ENCODE measurements around the gene SORCS3. TPM values are rescaled to one million over a fixed set of nuclear protein-coding genes. Genes with fewer than 3 reads are reported as not detected.

SORCS3 gene
- total RNA-seq, 1 experiment from 2014 or later: 0.18 TPM

GRCh38 chr10:105197598-105198364, 556.7 kb downstream of the SORCS3 start:
- DNase-seq: no peak
- Mint-ChIP-seq H3K9me3 (ENCODE audit: unreplicated experiment) (no peaks in the 10 kb centered on the region), H3K36me3 (ENCODE audit: insufficient read depth, unreplicated experiment) (no peaks in the 10 kb centered on the region), H3K27ac (ENCODE audit: unreplicated experiment) (no peak overlapping the region), H3K4me3 (ENCODE audit: unreplicated experiment) (no peak overlapping the region), H3K27me3 (ENCODE audit: insufficient read depth, unreplicated experiment) (no peaks in the 10 kb centered on the region), H3K4me1 (ENCODE audit: low read depth, unreplicated experiment) (no peaks in the 10 kb centered on the region)
- Histone ChIP-seq H3K36me3 (ENCODE audit: control insufficient read depth, insufficient read depth, low read length) (no peaks in the 10 kb centered on the region), H3K9me3 (no peaks in the 10 kb centered on the region), H3K4me1 (no peaks in the 10 kb centered on the region), H3K4me3 (ENCODE audit: low read depth, low read length) (no peak overlapping the region), H3K27me3 (replicated peaks; ENCODE audit: control insufficient read depth, insufficient read depth, low read length) (no peaks in the 10 kb centered on the region)
- intact Hi-C loops (cut with micrococcal nuclease; ENCODE audit: unreplicated experiment): no loop called here
- no TSS peak for BruUV-seq (replicated peaks)
- CTCF ChIA-PET: no interaction called here
- TF ChIP-seq, protein P1, sequence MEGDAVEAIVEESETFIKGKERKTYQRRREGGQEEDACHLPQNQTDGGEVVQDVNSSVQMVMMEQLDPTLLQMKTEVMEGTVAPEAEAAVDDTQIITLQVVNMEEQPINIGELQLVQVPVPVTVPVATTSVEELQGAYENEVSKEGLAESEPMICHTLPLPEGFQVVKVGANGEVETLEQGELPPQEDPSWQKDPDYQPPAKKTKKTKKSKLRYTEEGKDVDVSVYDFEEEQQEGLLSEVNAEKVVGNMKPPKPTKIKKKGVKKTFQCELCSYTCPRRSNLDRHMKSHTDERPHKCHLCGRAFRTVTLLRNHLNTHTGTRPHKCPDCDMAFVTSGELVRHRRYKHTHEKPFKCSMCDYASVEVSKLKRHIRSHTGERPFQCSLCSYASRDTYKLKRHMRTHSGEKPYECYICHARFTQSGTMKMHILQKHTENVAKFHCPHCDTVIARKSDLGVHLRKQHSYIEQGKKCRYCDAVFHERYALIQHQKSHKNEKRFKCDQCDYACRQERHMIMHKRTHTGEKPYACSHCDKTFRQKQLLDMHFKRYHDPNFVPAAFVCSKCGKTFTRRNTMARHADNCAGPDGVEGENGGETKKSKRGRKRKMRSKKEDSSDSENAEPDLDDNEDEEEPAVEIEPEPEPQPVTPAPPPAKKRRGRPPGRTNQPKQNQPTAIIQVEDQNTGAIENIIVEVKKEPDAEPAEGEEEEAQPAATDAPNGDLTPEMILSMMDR (IDR thresholded peaks at IDR 0.05; ENCODE audit: insufficient read depth in 1 of 2, low read depth in 1 of 2, low read length in 1 of 2, severe bottlenecking in 1 of 2, unreplicated experiment in 1 of 2): no peak
- POLR2A ChIA-PET: no interaction called here

DNA sequence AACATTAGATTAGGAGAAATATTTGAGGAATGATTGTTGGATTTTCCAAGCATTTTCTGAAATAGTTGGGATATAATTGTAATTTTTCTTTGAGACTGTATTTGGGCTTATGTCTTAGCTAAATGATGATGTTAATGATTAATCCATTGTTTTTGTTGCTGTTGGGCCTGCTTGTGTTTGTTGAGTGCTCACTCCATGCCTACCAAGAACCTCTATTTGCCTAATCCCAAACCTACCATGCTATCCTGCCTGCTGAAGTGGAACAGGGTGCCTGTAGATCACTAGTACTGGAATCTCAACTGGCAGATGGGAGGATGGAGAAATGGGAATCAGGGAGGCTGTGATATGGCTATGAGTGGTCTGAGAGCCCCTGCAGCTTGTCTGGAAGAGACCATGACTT, 565.5 kb downstream of the SORCS3 start:
- H3K27me3 Mint-ChIP-seq (ENCODE audit: insufficient read depth, unreplicated experiment): no peaks in the 10 kb centered on the region
- BruUV-seq (replicated peaks): no TSS peak
- POLR2A ChIA-PET: no interaction called here
- TF ChIP-seq, protein P1 (IDR thresholded peaks at IDR 0.05; ENCODE audit: insufficient read depth in 1 of 2, low read depth in 1 of 2, low read length in 1 of 2, severe bottlenecking in 1 of 2, unreplicated experiment in 1 of 2): no peak
- no peaks in the 10 kb centered on the region for H3K36me3 ChIP-seq (ENCODE audit: control insufficient read depth, insufficient read depth, low read length)
- no peak overlapping the region for H3K4me3 Mint-ChIP-seq (ENCODE audit: unreplicated experiment)
- no peaks in the 10 kb centered on the region for H3K36me3 Mint-ChIP-seq (ENCODE audit: insufficient read depth, unreplicated experiment)
- H3K9me3 Mint-ChIP-seq (ENCODE audit: unreplicated experiment): no peaks in the 10 kb centered on the region
- H3K9me3 ChIP-seq: no peaks in the 10 kb centered on the region
- no peaks in the 10 kb centered on the region for H3K27me3 ChIP-seq (replicated peaks; ENCODE audit: control insufficient read depth, insufficient read depth, low read length)
- no peaks in the 10 kb centered on the region for H3K4me1 Mint-ChIP-seq (ENCODE audit: low read depth, unreplicated experiment)
- H3K4me1 ChIP-seq: no peaks in the 10 kb centered on the region
- CTCF ChIA-PET: no interaction called here
- H3K27ac Mint-ChIP-seq (ENCODE audit: unreplicated experiment): no peak overlapping the region
- DNase-seq: no peak
- H3K4me3 ChIP-seq (ENCODE audit: low read depth, low read length): no peak overlapping the region
- intact Hi-C loops (cut with micrococcal nuclease; ENCODE audit: unreplicated experiment): no loop called here

DNA sequence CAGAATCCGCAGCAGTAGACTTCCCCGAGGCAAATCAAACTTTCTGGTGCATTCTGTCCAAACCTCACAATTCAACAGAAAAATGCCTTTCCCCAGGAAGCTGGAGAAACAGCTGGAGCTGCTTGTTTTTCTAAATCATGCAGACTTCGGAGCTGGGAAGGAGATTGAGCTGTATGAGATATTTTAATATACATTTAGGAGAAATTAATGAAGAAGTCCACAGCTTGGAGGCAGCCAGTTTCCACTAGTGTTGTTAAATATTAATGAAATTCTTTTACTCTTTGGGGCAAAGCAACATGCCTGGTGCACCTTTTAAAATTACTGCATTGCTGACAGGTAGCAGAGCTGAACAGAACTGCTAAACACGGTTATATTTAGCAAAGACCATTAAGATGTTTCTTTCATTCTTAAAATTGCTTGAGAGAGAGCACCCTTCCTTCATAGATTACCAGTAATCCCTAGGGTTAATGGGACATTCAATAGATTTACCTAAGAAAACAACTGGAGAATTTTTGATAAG, 566.4 kb downstream of the SORCS3 start:
- Mint-ChIP-seq H3K9me3 (ENCODE audit: unreplicated experiment) (no peaks in the 10 kb centered on the region), H3K27ac (ENCODE audit: unreplicated experiment) (no peak overlapping the region), H3K4me3 (ENCODE audit: unreplicated experiment) (no peak overlapping the region), H3K4me1 (ENCODE audit: low read depth, unreplicated experiment) (no peaks in the 10 kb centered on the region), H3K36me3 (ENCODE audit: insufficient read depth, unreplicated experiment) (no peaks in the 10 kb centered on the region), H3K27me3 (ENCODE audit: insufficient read depth, unreplicated experiment) (no peaks in the 10 kb centered on the region)
- no TSS peak for BruUV-seq (replicated peaks)
- Histone ChIP-seq H3K27me3 (replicated peaks; ENCODE audit: control insufficient read depth, insufficient read depth, low read length) (no peaks in the 10 kb centered on the region), H3K9me3 (no peaks in the 10 kb centered on the region), H3K36me3 (ENCODE audit: control insufficient read depth, insufficient read depth, low read length) (no peaks in the 10 kb centered on the region), H3K4me1 (no peaks in the 10 kb centered on the region), H3K4me3 (ENCODE audit: low read depth, low read length) (no peak overlapping the region)
- ChIA-PET CTCF (no interaction called here), POLR2A (no interaction called here)
- TF ChIP-seq, protein P1 (IDR thresholded peaks at IDR 0.05; ENCODE audit: insufficient read depth in 1 of 2, low read depth in 1 of 2, low read length in 1 of 2, severe bottlenecking in 1 of 2, unreplicated experiment in 1 of 2): no peak
- intact Hi-C loops (cut with micrococcal nuclease; ENCODE audit: unreplicated experiment): no loop called here
- DNase-seq: no peak

Data from Caco-2 (cell line).